HEK293T (cell line): Measurements from ENCODE around the gene ARMH3.

Source experiments
- BHLHE40 ChIP-seq: fragments of 450-650 bp; IDR thresholded peaks from 2 replicates; pipeline ENCODE4 v1.6.1; 2016; ENCODE audit warnings: mild to moderate bottlenecking, moderate library complexity, borderline replicate concordance
- FOXK2 ChIP-seq: fragments of 450-650 bp; IDR thresholded peaks from 2 replicates; pipeline ENCODE4 v1.6.1; 2016; ENCODE audit warnings: mild to moderate bottlenecking
- FOXM1 ChIP-seq: fragments of 450-650 bp; IDR thresholded peaks from 2 replicates; pipeline ENCODE4 v1.6.1; 2017; ENCODE audit warnings: mild to moderate bottlenecking, borderline replicate concordance
- HDGF ChIP-seq: fragments of 450-650 bp; IDR thresholded peaks from 2 replicates; pipeline ENCODE4 v1.6.1; 2017; ENCODE audit warnings: antibody characterized with exemption, borderline replicate concordance
- PKNOX1 ChIP-seq: fragments of 450-650 bp; IDR thresholded peaks from 2 replicates; pipeline ENCODE4 v1.6.1; 2016
- SP1 ChIP-seq: fragments of 450-650 bp; IDR thresholded peaks from 2 replicates; pipeline ENCODE4 v1.6.1; 2017
- ZNF384 ChIP-seq: fragments of 450-650 bp; IDR thresholded peaks from 2 replicates; pipeline ENCODE4 v1.6.1; 2016

- TF ChIP-seq SP1, result no peak
- TF ChIP-seq FOXM1, result no peak
- no peak for TF ChIP-seq BHLHE40
- no peak for TF ChIP-seq PKNOX1
- no peak for TF ChIP-seq HDGF
- TF ChIP-seq FOXK2, result no peak
- no peak for TF ChIP-seq ZNF384
Measured at GRCh38 chr10:101939729-101940128, 116.2 kb downstream of the ARMH3 start.
